Activated T-helper 1 cell treated with anti-CD3 and anti-CD28 coated beads, Interleukin-12 subunit alpha, Interleukin-12 subunit beta, Interleukin-2, Interleukin-4 antibody, amounts not matched to agents 30 ng/mL and 10 ng/mL and 1 ng/mL, durations not matched to agents 14 hours and 24 hours and 36 hours (primary cell): ENCODE results near the gene WDR4. TPM values are rescaled to one million over a fixed set of nuclear protein-coding genes. Genes with fewer than 3 reads are reported as not detected.
"Not testable (repeated sequence)": the region's sequence is repeated elsewhere in the genome, so short reads cannot be mapped to it uniquely, and the experiment has no call there.

Experiments
- DNase-seq: peaks from one replicate; pipeline ENCODE4 v3.0.0; 2021; ENCODE audit warnings: low spot score
- H3K27ac Mint-ChIP-seq: one replicate; pipeline ENCODE4 v1.8.0; 2021; ENCODE audit warnings: mild to moderate bottlenecking, mixed read lengths
- H3K27me3 Mint-ChIP-seq: one replicate; pipeline ENCODE4 v1.8.0; 2022; ENCODE audit warnings: mild to moderate bottlenecking, moderate library complexity, mixed read lengths; ENCODE audit not compliant: insufficient read depth
- H3K36me3 Mint-ChIP-seq: one replicate; pipeline ENCODE4 v1.8.0; 2021; ENCODE audit warnings: low read depth, mixed read lengths
- H3K4me1 Mint-ChIP-seq: one replicate; pipeline ENCODE4 v1.8.0; 2021; ENCODE audit warnings: low read depth, mixed read lengths
- H3K4me3 Mint-ChIP-seq: one replicate; pipeline ENCODE4 v1.8.0; 2021; ENCODE audit warnings: mild to moderate bottlenecking, moderate library complexity, mixed read lengths
- H3K9me3 Mint-ChIP-seq: one replicate; pipeline ENCODE4 v1.8.0; 2021; ENCODE audit warnings: mixed read lengths
- intact Hi-C: fragments of 100-400 bp; cut with micrococcal nuclease; formaldehyde crosslinking; loops from one replicate; pipeline ENCODE4 v1.15.1; 2024
- total RNA-seq: library from RNA; stranded (reverse); gene quantifications from 2 replicates; pipeline ENCODE4 v1.2.3, GENCODE V29; 2022

The WDR4 gene
- total RNA-seq, 1 donor from 2014 or later: 73.2 TPM

DNA sequence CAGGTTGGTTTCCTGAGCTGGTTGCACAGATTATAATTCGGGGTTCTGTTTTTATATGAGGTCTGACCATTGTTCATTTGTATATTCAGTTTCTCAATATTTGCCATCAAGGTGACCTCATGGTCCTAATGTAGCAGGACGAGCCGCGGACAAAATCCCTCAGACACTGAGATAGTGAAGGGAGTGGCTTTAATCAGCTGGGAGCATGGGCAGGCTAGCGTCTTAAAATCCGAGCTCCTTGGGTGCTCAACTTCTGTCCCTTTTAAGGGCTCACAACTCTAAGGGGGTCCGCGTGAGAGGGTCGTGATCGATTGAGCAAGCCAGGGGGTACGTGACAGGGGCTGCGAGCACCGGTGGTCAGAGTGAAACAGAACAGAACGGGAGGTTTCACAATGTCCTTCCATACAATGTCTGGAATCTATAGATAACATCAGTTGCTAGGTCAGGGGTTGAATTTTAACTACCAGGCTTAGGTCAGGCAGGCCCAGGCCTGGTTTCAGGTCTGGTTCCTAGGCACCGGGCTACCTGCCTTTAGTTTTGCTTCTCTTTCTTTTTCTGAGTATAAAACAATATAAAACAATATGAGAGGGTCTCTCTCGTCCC is 71.9 kb downstream of the WDR4 start:
- H3K9me3 Mint-ChIP-seq, DNase-seq, H3K27ac Mint-ChIP-seq, H3K4me3 Mint-ChIP-seq, H3K36me3 Mint-ChIP-seq, H3K4me1 Mint-ChIP-seq, intact Hi-C loops: not testable (repeated sequence)
- peaks cover 12% of the 10 kb centered on the region for H3K27me3 Mint-ChIP-seq

GRCh38 chr21:42806509-42807140 is 72.7 kb downstream of the WDR4 start:
- intact Hi-C loops: no loop called here
- Mint-ChIP-seq H3K27me3 (peaks cover 11% of the 10 kb centered on the region), H3K9me3 (no peaks in the 10 kb centered on the region), H3K27ac (no peak overlapping the region), H3K36me3 (no peaks in the 10 kb centered on the region), H3K4me3 (no peak overlapping the region), H3K4me1 (no peaks in the 10 kb centered on the region)
- DNase-seq: no peak

DNA sequence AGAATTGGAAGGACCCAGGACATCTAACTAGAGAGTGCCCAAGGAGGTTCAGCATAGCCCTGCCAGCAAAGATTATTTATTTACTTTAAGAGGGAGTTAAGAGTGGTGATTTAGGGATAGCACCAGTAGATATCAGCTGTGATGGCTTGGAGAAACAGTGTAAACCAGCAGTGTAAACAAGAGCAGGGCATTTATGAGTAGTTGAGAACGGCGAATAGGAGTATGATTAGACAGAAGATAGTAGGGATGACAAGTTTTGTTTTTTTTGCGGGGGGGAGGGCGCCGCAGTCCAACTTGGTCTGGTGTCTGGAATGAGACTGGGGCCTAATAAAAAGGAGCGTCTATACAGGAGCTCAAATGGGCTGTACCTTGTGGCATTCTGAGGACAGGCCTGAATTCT is 77.7 kb downstream of the WDR4 start:
- not testable (repeated sequence) for H3K27me3 Mint-ChIP-seq, H3K4me1 Mint-ChIP-seq, DNase-seq, H3K9me3 Mint-ChIP-seq, H3K4me3 Mint-ChIP-seq, H3K36me3 Mint-ChIP-seq, H3K27ac Mint-ChIP-seq
- intact Hi-C loops: loop anchor here (5.0 kb wide), 1 partner anchor 684 kb away; no protein-coding TSS in a partner anchor

- Mint-ChIP-seq H3K36me3 (no peaks in the 10 kb centered on the region), H3K9me3 (no peaks in the 10 kb centered on the region), H3K4me3 (no peak overlapping the region), H3K4me1 (peaks cover 7% of the 10 kb centered on the region), H3K27ac (no peak overlapping the region), H3K27me3 (peaks cover 6% of the 10 kb centered on the region)
- DNase-seq: no peak
- intact Hi-C loops: loop anchor here (5.0 kb wide), 1 partner anchor 683 kb away; no protein-coding TSS in a partner anchor
Observed at GRCh38 chr21:42799948-42800347, 79.4 kb downstream of the WDR4 start.

DNA sequence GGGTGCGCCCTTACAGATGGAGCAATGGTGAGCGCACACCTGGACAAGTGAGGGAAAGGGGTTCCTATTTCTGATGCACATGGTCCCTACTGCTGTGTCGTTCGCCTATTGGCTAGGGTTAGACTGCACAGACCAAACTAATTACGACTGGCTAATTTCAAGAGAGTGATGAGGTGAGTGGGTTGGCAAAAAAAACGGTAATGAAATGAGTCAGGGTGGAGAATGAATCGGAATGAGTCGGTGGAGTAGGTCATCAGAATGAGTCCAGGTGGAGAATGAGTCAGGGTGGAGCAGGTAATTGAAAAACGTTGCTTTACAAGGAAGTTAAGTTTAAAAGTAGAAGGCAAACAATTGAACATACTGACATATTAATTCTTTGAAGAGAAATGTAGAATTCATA is 79.8 kb downstream of the WDR4 start:
- H3K4me1 Mint-ChIP-seq: peaks cover 7% of the 10 kb centered on the region
- DNase-seq: no peak
- H3K36me3 Mint-ChIP-seq: no peaks in the 10 kb centered on the region
- no peak overlapping the region for H3K27ac Mint-ChIP-seq
- no peak overlapping the region for H3K4me3 Mint-ChIP-seq
- H3K27me3 Mint-ChIP-seq: peaks cover 7% of the 10 kb centered on the region
- no peaks in the 10 kb centered on the region for H3K9me3 Mint-ChIP-seq
- intact Hi-C loops: no loop called here

Other genes starting within 250 kb of the WDR4 start
- gene PDE9A, start 225.9 kb downstream of the WDR4 start, total RNA-seq: 9.6 and 9.7 TPM in 2 replicates
- gene NDUFV3, start 13.8 kb upstream of the WDR4 start, total RNA-seq: 41.9 and 44.4 TPM in 2 replicates
- gene ERVH48-1, start 46.1 kb upstream of the WDR4 start, total RNA-seq: 0.22 and 0.26 TPM in 2 replicates
- gene PKNOX1, start 95.0 kb upstream of the WDR4 start, total RNA-seq: 25.1 and 28.8 TPM in 2 replicates
- gene CBS, start 196.3 kb upstream of the WDR4 start, total RNA-seq: 38.2 and 39.2 TPM in 2 replicates
- 9.3 and 17.9 TPM in 2 replicates for gene U2AF1, start 228.0 kb upstream of the WDR4 start, total RNA-seq